Midbrain (tissue), 1 donor: ENCODE results near the gene ARF3.
A peak's percentile ranks its signal among the peaks of the same experiment; 100 is the strongest.

ENCODE experiments used
- DNase-seq: peaks from one replicate; lab custom pipeline; 2025; lab: John Stamatoyannopoulos, UW

ARF3 gene

GRCh38 chr12:48957141-48958048, at the start of gene ARF3:
Gene ARF3, minus strand, starts transcription at chr12:48957487. Its CDS starts 16,392 bp downstream, at chr12:48941095.
- peak; percentile 89 for DNase-seq

GRCh38 chr12:49000346-49000745, 43.1 kb upstream of the ARF3 start:
- DNase-seq, result no peak

- no peak for DNase-seq
These were observed 42.3 kb upstream of the ARF3 start, which contains the start of gene DDN for GRCh38 chr12:48999371-49000131. Gene DDN, minus strand, starts transcription at chr12:48999375. Its CDS starts 88 bp downstream, at chr12:48999287.

GRCh38 chr12:48998497-48999353, 41.4 kb upstream of the ARF3 start:
- no peak for DNase-seq

GRCh38 chr12:48997719-48998496, 40.6 kb upstream of the ARF3 start:
- no peak for DNase-seq

GRCh38 chr12:48996794-48997718, 39.8 kb upstream of the ARF3 start:
- DNase-seq, result peak; percentile 58

- peak; percentile 73 for DNase-seq
These were observed 38.0 kb upstream of the ARF3 start for GRCh38 chr12:48995086-48995879.

GRCh38 chr12:48994224-48995085, 37.2 kb upstream of the ARF3 start:
- DNase-seq, result no peak

GRCh38 chr12:48993787-48994186, 36.5 kb upstream of the ARF3 start:
- no peak for DNase-seq

GRCh38 chr12:48991247-48992050, 34.2 kb upstream of the ARF3 start:
- DNase-seq, result no peak

GRCh38 chr12:48990552-48990951, 33.3 kb upstream of the ARF3 start:
- no peak for DNase-seq

- peak; percentile 49 for DNase-seq
These were observed 30.9 kb upstream of the ARF3 start for GRCh38 chr12:48988030-48988649.

GRCh38 chr12:48986720-48987291, 29.5 kb upstream of the ARF3 start:
- DNase-seq, result no peak

GRCh38 chr12:48985901-48986300, 28.6 kb upstream of the ARF3 start:
- no peak for DNase-seq

- no peak for DNase-seq
These were observed 28.2 kb upstream of the ARF3 start for GRCh38 chr12:48985475-48985897.

- DNase-seq, result no peak
These were observed 25.3 kb upstream of the ARF3 start for GRCh38 chr12:48982397-48983080.
